ENCODE results near the gene PACRG. TPM values are rescaled to one million over a fixed set of nuclear protein-coding genes. Genes with fewer than 3 reads are reported as not detected.

The PACRG gene
- total and polyA plus RNA-seq, 2 experiments from 2014 or later: 0.17 to 0.68 TPM

DNA sequence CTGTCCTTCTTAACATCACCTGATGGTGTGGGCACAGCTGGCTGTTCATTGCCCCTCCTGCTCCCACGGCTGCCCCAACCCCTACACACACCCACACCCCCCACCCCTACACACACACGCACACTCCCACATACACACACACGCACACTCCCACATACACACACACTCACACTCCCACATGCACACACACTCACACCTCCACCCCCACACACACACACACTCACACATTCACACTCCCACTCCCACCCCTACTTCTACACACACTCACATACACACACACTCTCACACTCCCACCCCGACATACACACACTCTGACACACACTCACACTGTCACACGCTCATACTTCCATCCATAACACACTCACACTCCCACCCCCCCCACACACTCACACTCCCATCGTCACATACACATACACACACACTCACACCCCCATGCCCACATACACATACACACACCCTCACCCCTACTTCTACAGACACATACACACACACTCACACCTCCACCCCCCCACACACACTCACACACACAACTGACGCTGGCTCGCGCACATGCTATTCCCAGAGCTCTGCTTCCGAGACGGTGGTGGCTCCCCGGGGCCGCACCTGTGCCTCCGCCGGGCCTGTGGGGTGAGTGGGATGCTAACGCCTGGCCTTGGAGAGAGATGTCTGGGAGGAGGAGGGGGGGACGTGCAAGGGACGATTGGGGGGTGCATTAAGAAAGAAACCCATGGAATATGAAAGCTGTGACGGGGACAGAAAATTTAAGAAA lies 512.0 kb downstream of the PACRG start:
- Histone ChIP-seq H4K20me1 (replicated peaks; ENCODE audit: insufficient read depth) (no peaks in the 10 kb centered on the region), H3K4me3 (no peak overlapping the region), H3K4me1 (ENCODE audit: insufficient read depth) (0 out of 2 replicates have a peak, but pooled peaks cover 9% of the 10 kb centered on the region), H3K27me3 (ENCODE audit: insufficient read depth) (no peaks in the 10 kb centered on the region), H3F3A (replicated peaks; ENCODE audit: low read depth) (no peaks in the 10 kb centered on the region), H3K79me2 (replicated peaks; ENCODE audit: insufficient read depth) (no peaks in the 10 kb centered on the region), H3K27ac (ENCODE audit: low read depth) (no peak overlapping the region), H2AFZ (no peak overlapping the region), H3K9me2 (ENCODE audit: insufficient read depth) (no peaks in the 10 kb centered on the region), H3K4me2 (no peak overlapping the region), H3K36me3 (ENCODE audit: insufficient read depth) (no peaks in the 10 kb centered on the region)
- Mint-ChIP-seq H3K27ac (no peak overlapping the region), H3K4me1 (peaks cover 25% of the 10 kb centered on the region), H3K4me3 (no peak overlapping the region), H3K36me3 (ENCODE audit: low read depth) (no peaks in the 10 kb centered on the region; the same call in 2 of the 3 replicates), H3K27me3 (ENCODE audit: insufficient read depth, low read depth, poor library complexity) (peaks cover 2% of the 10 kb centered on the region), H3K9me3 (no peaks in the 10 kb centered on the region)
- no peak for ATAC-seq
- DNase-seq (ENCODE audit: low spot score): no peak
- no peak for TF ChIP-seq ZNF331 (CRISPR knock-in tag; IDR thresholded peaks at IDR 0.05; ENCODE audit: low read depth)
- TF ChIP-seq POLR2AphosphoS5 (IDR thresholded peaks at IDR 0.05; ENCODE audit: low read depth): no peak
- TF ChIP-seq, protein P1, sequence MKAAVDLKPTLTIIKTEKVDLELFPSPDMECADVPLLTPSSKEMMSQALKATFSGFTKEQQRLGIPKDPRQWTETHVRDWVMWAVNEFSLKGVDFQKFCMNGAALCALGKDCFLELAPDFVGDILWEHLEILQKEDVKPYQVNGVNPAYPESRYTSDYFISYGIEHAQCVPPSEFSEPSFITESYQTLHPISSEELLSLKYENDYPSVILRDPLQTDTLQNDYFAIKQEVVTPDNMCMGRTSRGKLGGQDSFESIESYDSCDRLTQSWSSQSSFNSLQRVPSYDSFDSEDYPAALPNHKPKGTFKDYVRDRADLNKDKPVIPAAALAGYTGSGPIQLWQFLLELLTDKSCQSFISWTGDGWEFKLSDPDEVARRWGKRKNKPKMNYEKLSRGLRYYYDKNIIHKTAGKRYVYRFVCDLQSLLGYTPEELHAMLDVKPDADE (IDR thresholded peaks at IDR 0.05): no peak
- no peak for TF ChIP-seq EZH2 (IDR thresholded peaks at IDR 0.05; ENCODE audit: low read depth, unreplicated experiment)
- no peak for TF ChIP-seq ZNF114 (CRISPR knock-in tag; IDR thresholded peaks at IDR 0.05)
- no peak for TF ChIP-seq STAT1 (IDR thresholded peaks at IDR 0.05; ENCODE audit: unreplicated experiment)
- TF ChIP-seq, protein P2, sequence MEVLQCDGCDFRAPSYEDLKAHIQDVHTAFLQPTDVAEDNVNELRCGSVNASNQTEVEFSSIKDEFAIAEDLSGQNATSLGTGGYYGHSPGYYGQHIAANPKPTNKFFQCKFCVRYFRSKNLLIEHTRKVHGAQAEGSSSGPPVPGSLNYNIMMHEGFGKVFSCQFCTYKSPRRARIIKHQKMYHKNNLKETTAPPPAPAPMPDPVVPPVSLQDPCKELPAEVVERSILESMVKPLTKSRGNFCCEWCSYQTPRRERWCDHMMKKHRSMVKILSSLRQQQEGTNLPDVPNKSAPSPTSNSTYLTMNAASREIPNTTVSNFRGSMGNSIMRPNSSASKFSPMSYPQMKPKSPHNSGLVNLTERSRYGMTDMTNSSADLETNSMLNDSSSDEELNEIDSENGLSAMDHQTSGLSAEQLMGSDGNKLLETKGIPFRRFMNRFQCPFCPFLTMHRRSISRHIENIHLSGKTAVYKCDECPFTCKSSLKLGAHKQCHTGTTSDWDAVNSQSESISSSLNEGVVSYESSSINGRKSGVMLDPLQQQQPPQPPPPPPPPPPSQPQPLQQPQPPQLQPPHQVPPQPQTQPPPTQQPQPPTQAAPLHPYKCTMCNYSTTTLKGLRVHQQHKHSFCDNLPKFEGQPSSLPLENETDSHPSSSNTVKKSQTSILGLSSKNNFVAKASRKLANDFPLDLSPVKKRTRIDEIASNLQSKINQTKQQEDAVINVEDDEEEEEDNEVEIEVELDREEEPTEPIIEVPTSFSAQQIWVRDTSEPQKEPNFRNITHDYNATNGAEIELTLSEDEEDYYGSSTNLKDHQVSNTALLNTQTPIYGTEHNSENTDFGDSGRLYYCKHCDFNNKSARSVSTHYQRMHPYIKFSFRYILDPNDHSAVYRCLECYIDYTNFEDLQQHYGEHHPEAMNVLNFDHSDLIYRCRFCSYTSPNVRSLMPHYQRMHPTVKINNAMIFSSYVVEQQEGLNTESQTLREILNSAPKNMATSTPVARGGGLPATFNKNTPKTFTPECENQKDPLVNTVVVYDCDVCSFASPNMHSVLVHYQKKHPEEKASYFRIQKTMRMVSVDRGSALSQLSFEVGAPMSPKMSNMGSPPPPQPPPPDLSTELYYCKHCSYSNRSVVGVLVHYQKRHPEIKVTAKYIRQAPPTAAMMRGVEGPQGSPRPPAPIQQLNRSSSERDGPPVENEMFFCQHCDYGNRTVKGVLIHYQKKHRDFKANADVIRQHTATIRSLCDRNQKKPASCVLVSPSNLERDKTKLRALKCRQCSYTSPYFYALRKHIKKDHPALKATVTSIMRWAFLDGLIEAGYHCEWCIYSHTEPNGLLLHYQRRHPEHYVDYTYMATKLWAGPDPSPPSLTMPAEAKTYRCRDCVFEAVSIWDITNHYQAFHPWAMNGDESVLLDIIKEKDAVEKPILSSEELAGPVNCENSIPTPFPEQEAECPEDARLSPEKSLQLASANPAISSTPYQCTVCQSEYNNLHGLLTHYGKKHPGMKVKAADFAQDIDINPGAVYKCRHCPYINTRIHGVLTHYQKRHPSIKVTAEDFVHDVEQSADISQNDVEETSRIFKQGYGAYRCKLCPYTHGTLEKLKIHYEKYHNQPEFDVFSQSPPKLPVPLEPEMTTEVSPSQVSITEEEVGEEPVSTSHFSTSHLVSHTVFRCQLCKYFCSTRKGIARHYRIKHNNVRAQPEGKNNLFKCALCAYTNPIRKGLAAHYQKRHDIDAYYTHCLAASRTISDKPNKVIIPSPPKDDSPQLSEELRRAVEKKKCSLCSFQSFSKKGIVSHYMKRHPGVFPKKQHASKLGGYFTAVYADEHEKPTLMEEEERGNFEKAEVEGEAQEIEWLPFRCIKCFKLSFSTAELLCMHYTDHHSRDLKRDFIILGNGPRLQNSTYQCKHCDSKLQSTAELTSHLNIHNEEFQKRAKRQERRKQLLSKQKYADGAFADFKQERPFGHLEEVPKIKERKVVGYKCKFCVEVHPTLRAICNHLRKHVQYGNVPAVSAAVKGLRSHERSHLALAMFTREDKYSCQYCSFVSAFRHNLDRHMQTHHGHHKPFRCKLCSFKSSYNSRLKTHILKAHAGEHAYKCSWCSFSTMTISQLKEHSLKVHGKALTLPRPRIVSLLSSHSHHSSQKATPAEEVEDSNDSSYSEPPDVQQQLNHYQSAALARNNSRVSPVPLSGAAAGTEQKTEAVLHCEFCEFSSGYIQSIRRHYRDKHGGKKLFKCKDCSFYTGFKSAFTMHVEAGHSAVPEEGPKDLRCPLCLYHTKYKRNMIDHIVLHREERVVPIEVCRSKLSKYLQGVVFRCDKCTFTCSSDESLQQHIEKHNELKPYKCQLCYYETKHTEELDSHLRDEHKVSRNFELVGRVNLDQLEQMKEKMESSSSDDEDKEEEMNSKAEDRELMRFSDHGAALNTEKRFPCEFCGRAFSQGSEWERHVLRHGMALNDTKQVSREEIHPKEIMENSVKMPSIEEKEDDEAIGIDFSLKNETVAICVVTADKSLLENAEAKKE (CRISPR knock-in tag; IDR thresholded peaks at IDR 0.05): no peak
- no peak for TF ChIP-seq JUNB (IDR thresholded peaks at IDR 0.05; ENCODE audit: unreplicated experiment)
- TF ChIP-seq CREB1 (CRISPR knock-in tag; IDR thresholded peaks at IDR 0.05; ENCODE audit: low read depth): no peak
- no peak for TF ChIP-seq NANOG (IDR thresholded peaks at IDR 0.05; ENCODE audit: borderline replicate concordance)
- TF ChIP-seq, protein P3, sequence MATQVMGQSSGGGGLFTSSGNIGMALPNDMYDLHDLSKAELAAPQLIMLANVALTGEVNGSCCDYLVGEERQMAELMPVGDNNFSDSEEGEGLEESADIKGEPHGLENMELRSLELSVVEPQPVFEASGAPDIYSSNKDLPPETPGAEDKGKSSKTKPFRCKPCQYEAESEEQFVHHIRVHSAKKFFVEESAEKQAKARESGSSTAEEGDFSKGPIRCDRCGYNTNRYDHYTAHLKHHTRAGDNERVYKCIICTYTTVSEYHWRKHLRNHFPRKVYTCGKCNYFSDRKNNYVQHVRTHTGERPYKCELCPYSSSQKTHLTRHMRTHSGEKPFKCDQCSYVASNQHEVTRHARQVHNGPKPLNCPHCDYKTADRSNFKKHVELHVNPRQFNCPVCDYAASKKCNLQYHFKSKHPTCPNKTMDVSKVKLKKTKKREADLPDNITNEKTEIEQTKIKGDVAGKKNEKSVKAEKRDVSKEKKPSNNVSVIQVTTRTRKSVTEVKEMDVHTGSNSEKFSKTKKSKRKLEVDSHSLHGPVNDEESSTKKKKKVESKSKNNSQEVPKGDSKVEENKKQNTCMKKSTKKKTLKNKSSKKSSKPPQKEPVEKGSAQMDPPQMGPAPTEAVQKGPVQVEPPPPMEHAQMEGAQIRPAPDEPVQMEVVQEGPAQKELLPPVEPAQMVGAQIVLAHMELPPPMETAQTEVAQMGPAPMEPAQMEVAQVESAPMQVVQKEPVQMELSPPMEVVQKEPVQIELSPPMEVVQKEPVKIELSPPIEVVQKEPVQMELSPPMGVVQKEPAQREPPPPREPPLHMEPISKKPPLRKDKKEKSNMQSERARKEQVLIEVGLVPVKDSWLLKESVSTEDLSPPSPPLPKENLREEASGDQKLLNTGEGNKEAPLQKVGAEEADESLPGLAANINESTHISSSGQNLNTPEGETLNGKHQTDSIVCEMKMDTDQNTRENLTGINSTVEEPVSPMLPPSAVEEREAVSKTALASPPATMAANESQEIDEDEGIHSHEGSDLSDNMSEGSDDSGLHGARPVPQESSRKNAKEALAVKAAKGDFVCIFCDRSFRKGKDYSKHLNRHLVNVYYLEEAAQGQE (IDR thresholded peaks at IDR 0.05; ENCODE audit: unreplicated experiment): no peak
- no peak for TF ChIP-seq EZH2phosphoT487 (IDR thresholded peaks at IDR 0.05; ENCODE audit: unreplicated experiment)
- TF ChIP-seq, protein P4, sequence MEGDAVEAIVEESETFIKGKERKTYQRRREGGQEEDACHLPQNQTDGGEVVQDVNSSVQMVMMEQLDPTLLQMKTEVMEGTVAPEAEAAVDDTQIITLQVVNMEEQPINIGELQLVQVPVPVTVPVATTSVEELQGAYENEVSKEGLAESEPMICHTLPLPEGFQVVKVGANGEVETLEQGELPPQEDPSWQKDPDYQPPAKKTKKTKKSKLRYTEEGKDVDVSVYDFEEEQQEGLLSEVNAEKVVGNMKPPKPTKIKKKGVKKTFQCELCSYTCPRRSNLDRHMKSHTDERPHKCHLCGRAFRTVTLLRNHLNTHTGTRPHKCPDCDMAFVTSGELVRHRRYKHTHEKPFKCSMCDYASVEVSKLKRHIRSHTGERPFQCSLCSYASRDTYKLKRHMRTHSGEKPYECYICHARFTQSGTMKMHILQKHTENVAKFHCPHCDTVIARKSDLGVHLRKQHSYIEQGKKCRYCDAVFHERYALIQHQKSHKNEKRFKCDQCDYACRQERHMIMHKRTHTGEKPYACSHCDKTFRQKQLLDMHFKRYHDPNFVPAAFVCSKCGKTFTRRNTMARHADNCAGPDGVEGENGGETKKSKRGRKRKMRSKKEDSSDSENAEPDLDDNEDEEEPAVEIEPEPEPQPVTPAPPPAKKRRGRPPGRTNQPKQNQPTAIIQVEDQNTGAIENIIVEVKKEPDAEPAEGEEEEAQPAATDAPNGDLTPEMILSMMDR (conservative IDR thresholded peaks at IDR 0.05; ENCODE audit: low read depth in 2 of 2): no peak
